Measurements from ENCODE around the gene IGSF21. TPM values are rescaled to one million over a fixed set of nuclear protein-coding genes. Genes with fewer than 3 reads are reported as not detected.

IGSF21 gene
- total RNA-seq (ENCODE audit: low replicate concordance): 0.67 and 0.94 TPM in 2 replicates
- long read RNA-seq: 0 reads

DNA sequence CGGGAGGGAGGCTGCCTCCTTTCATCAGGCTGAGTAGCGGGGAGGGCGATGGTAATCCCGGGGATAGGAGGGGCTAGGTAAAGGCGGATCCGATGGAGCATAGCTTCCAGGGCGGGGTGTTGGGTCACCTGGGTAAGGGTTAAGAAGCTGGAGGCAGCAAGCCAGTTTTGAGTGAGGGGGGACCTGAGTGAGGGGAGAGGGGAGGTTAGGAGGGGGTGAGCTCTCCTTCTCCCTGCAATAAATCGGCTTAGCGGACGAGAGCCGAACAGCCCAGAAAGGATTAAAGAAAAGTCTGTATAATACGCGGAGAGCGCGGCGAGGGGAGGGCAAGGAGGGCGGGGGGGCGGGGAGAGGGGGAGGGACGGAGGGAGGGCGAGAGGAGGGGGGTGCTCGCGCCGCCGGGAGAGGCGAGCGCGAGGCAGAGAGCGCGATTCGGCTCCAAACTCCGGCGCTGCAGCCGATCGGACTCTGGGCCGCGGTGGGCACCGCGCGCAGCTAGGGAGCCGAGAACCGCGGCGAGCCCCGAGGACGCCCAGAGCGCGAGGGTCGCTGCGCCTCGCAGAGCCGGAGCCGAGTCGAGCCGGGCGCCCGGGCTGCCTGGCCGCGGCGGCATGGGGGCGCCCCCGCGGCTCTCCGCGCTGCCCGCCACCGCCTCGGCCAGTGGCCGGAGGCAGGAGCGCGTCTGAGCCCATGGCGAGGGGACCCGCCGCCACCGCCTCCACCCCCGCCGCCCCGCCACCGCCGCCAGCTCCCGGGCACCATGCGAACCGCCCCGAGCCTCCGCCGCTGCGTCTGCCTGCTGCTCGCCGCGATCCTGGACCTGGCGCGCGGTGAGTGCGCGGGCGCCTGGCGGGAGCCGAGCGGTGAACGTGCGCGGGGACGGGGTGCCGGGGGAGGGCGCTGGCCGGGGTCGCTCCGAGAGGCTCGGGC, at the start of gene IGSF21:
Gene IGSF21, plus strand, starts transcription at position 430 of the 930 bp plus-strand sequence. Its CDS starts 331 bp downstream, at position 761.
- no peak for DNase-seq (ENCODE audit: extremely low spot score, unreplicated experiment)
- Mint-ChIP-seq H3K36me3 (peaks cover 3% of the 10 kb centered on the region), H3K9me3 (no peaks in the 10 kb centered on the region), H3K4me3 (peak within 1 kb of the TSS; percentile 77), H3K4me1 (ENCODE audit: unreplicated experiment) (peaks cover 8% of the 10 kb centered on the region), H3K27me3 (peaks cover 93% of the 10 kb centered on the region), H3K27ac (no peak within 1 kb of the TSS)
- TF ChIP-seq, protein P1, sequence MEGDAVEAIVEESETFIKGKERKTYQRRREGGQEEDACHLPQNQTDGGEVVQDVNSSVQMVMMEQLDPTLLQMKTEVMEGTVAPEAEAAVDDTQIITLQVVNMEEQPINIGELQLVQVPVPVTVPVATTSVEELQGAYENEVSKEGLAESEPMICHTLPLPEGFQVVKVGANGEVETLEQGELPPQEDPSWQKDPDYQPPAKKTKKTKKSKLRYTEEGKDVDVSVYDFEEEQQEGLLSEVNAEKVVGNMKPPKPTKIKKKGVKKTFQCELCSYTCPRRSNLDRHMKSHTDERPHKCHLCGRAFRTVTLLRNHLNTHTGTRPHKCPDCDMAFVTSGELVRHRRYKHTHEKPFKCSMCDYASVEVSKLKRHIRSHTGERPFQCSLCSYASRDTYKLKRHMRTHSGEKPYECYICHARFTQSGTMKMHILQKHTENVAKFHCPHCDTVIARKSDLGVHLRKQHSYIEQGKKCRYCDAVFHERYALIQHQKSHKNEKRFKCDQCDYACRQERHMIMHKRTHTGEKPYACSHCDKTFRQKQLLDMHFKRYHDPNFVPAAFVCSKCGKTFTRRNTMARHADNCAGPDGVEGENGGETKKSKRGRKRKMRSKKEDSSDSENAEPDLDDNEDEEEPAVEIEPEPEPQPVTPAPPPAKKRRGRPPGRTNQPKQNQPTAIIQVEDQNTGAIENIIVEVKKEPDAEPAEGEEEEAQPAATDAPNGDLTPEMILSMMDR (conservative IDR thresholded peaks at IDR 0.05): no peak

DNA sequence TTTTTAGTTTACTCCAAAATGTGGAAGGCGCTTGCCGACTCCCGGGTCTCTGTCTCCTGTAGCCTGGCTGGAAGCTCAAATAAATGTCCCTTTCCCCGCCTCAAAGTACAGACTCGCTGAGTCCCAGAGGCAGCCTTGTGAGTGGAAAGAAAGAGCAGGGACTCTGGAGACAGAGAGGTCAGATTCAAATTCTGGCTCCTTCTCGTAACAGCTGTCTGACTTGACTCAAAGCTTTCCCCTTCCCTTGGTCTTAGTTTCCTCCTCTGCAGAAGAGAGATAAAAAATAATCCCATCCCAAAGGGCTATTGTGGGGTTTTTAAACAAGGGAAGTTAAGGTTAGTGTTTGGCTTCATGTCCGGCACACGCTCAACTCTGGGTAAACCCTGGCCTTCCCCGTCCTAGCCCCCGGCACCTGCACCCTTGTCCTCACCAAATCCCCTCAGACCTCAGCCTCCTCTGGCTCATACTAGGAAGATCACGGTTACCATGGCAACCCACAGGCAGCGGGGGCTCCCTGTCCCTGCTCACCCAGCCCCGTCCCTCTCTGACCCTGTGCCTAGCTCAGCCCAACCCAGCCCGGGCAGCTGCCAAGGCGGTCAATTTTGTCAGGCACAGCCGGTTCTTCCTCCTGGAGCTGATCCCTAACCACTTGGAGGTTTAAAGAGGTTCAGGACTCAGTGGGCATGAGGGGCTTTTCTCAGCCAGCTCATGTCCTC, 49.2 kb upstream of the IGSF21 start:
- Mint-ChIP-seq H3K9me3 (peaks cover 6% of the 10 kb centered on the region), H3K27me3 (peaks cover 74% of the 10 kb centered on the region), H3K4me1 (ENCODE audit: unreplicated experiment) (no peaks in the 10 kb centered on the region)

DNA sequence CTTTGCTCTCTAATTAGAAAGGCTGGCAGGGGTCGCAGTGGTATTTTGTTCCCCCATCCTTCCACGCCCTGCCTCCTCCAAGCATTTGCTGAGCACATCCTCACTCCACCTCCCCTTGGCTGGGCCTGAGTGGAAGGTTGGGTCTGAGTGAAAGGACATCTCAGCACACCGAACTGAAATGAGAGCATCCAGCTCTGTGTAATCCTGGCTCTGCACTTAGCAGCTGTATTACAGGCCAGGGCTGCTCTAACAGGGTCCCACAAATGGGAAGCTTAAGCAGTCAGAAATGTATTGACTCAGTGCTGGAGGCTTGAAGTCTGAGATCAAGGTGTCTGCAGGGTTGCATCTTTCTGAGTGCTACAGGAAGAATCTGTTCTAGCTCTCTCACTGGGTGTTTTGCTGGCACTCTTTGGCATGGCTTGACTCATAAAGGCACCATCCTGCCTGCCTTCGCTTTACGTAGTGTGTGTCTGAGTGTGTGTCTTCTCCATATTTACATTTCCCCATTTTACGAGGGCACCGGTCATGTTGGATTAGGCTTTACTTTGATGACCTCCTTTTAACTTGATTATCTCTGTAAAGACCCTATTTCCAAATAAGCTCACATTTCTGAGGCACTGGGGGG, 48.5 kb upstream of the IGSF21 start:
- peak overlapping the region; percentile 17 for H3K27ac Mint-ChIP-seq
- H3K4me1 Mint-ChIP-seq (ENCODE audit: unreplicated experiment): no peaks in the 10 kb centered on the region
- peaks cover 76% of the 10 kb centered on the region for H3K27me3 Mint-ChIP-seq
- H3K36me3 Mint-ChIP-seq: no peaks in the 10 kb centered on the region
- peaks cover 6% of the 10 kb centered on the region for H3K9me3 Mint-ChIP-seq
- H3K4me3 Mint-ChIP-seq: no peak overlapping the region
- no peak for DNase-seq (ENCODE audit: extremely low spot score, unreplicated experiment)
- TF ChIP-seq, protein P1 (conservative IDR thresholded peaks at IDR 0.05): no peak

More for the DNA sequence above, 49.2 kb upstream of the IGSF21 start:
- no peaks in the 10 kb centered on the region for H3K36me3 Mint-ChIP-seq
- H3K27ac Mint-ChIP-seq: no peak overlapping the region
- no peak overlapping the region for H3K4me3 Mint-ChIP-seq
- TF ChIP-seq, protein P1 (conservative IDR thresholded peaks at IDR 0.05): no peak
- no peak for DNase-seq (ENCODE audit: extremely low spot score, unreplicated experiment)

DNA sequence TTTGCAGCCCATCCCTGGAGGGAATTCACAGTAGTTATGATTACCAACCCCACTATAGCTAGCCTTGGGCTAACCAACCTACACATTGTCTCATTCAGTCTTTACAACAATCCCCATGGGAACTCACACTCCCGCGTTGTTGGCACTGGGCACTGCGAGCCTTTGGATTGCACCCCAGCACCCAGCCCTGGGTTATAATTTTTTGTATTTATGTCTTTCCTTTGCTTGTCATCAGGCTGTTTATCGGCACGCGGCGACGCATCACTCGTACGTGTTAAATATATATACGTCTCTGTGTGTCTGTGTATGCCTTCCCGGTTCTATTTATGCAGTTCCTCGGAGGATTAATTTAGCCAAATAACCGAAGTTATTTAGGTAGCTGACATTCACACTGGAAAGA, 47.2 kb upstream of the IGSF21 start:
- TF ChIP-seq, protein P1 (conservative IDR thresholded peaks at IDR 0.05): no peak
- no peaks in the 10 kb centered on the region for H3K36me3 Mint-ChIP-seq
- H3K27me3 Mint-ChIP-seq: peaks cover 78% of the 10 kb centered on the region
- no peaks in the 10 kb centered on the region for H3K4me1 Mint-ChIP-seq (ENCODE audit: unreplicated experiment)
- H3K4me3 Mint-ChIP-seq: no peak overlapping the region
- no peak for DNase-seq (ENCODE audit: extremely low spot score, unreplicated experiment)
- H3K9me3 Mint-ChIP-seq: peaks cover 6% of the 10 kb centered on the region
- no peak overlapping the region for H3K27ac Mint-ChIP-seq

DNA sequence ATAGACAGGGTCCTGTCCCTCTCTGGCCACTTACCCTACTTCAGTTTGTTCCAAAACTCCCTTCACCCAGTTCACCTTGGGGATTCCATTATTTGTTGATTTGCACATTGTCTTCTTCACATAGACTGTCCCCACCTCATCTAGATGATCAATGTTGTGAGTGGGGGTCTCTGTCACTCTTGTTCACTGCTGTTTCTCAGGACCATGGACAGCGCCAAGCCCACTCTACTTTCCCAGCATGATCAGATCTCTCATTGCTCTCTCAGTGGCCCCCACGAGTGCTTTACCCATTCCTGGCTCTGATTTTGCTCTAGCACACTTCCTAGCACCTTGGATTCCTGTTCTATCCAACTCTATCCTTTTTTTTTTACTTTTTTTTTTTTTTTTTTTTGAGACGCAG, 45.4 kb upstream of the IGSF21 start:
- Mint-ChIP-seq H3K27me3 (peaks cover 76% of the 10 kb centered on the region), H3K4me1 (ENCODE audit: unreplicated experiment) (no peaks in the 10 kb centered on the region), H3K4me3 (no peak overlapping the region), H3K9me3 (peaks cover 6% of the 10 kb centered on the region), H3K36me3 (no peaks in the 10 kb centered on the region), H3K27ac (no peak overlapping the region)
- DNase-seq (ENCODE audit: extremely low spot score, unreplicated experiment): no peak
- TF ChIP-seq, protein P1 (conservative IDR thresholded peaks at IDR 0.05): no peak
